OCI-LY1 (cell line): ENCODE data around the gene CNP.

Source experiments
- CTCF ChIP-seq: fragments of 200-600 bp; sonication (generic), shearing (Covaris generic); IDR thresholded peaks from 2 replicates; pipeline ENCODE4 v1.5.1; 2017; ENCODE audit warnings: mild to moderate bottlenecking, antibody characterized with exemption, low read length, moderate library complexity, mixed read lengths
- EZH2 ChIP-seq: fragments of 200-600 bp; sonication (generic), shearing (Covaris generic); IDR thresholded peaks from 2 replicates; pipeline ENCODE4 v1.8.0; 2017; ENCODE audit warnings: borderline replicate concordance, mixed run types, mild to moderate bottlenecking, antibody characterized with exemption, low read length, moderate library complexity, mixed read lengths

- TF ChIP-seq CTCF (no peak; the same call in 1 of the 2 replicates), EZH2 (no peak)
Observed at GRCh38 chr17:42025191-42025579, 58.6 kb downstream of the CNP start.
